ELR (cell line): Measurements from ENCODE around the gene HAUS8.
"Not testable (repeated sequence)": the region's sequence is repeated elsewhere in the genome, so short reads cannot be mapped to it uniquely, and the experiment has no call there.

ENCODE experiments used
- DNase-seq: peaks from one replicate; pipeline ENCODE4 v3.0.0-alpha.2; 2015; ENCODE audit warnings: low read depth

HAUS8 gene

DNA sequence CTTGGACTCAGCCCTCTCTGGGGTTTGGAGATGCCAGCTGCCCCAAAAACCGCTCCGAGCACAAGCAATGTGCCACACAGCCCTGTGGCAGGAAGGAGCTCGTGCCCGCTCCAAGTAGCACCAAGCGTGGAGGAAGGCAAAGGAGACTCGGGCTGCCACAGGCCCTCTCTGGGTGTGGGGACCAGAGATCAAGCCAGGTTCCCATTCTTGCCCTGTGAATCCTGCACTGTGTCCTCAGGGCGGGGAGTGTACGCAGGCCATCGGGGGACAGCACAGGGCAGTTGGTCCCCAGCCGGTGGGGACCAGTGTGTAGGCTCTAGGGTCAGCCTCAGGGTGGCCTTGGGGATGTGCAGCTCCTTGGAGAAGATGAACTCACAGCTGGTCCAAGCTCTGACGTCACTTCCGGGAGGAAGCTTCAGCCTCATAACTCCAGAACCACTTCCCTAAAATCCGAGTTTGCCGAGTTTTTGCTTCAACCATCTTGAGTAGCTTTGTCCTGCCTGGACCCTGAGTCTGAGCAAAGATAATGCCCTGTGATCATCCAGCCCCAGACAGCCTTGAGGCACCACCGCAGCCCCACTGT lies 39.3 kb downstream of the HAUS8 start:
- peak; percentile 16 for DNase-seq

DNA sequence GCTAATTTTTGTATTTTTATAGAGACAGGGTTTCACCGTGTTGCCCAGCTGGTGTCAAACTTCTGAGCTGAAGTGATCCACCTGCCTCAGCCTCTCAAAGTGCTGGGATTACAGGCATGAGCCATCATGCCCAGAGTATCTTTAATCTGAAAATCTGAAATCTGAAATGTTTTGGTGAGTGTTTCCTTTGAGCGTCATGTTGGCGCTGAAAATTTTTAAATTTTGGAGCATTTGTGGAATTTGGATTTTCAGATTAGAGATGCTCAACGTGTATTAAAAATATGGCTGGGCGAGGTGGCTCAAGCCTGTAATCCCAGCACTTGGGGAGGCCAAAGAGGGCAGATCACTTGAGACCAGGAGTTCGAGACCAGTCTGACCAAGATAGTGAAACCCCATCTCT lies 43.5 kb downstream of the HAUS8 start:
- no peak for DNase-seq

DNA sequence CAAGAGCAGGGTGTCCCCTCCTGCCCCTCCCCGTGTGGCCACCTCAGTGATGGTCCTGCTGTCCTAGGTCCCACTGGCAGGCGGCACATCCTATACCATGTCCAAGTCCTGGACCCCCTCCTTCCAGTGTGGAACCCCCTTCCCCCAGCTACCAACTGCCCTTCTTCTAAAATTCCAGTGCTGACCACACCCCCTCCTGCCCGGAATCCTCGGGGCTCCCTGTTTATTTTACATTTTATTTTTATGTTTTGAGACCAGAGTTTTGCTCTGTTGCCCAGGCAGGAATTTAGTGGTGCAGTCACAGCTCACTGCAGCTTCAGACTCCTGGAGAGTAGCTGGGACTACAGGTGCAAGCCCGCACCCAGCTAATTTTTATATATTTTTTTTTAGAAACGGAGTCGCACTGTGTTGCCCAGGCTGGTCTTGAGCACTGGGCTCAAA lies 47.7 kb downstream of the HAUS8 start:
- DNase-seq, result no peak

DNA sequence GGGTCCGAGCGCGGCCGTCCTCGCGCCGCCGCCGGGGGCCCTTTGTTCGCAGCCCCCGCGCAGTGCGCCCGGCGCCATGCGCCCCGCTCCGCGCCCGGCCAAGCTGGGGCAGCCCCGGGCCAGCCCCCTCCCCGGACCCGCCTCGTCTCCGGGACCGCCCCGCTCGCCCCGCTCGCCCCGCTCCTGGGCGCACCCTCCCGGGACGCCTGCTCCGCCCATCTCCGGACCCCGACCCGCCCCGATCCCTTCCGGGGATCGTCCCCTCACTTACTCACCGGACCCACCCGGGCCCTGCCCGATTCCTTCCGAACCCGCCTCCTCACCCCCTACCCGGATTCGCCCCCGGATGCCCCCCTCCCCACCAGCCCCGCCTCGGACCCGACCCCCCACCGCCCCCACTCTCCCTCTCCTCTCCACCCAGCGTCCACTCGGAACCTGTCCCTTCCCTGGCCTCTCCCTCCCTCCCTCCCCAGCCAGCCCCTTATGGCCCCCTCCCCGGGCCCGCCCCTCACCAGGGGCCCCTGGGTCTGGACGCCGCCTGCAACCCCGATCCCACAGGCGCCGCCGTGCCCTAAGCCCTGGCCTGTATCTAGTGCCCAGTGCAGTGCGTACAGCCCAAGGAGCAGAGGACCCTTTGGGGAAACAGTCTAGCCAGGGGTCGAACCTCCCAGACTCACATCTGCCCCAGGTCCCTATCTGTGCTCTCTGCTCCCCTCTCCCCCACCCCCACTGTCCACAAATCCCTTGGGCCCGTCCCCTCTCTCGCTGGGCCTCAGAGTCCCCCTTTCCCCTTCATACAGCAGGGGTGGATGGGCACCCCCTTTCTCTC lies 48.3 kb downstream of the HAUS8 start, which contains the start of gene CPAMD8:
TSS of gene CPAMD8 (minus strand) at position 105 of the 829 bp plus-strand sequence. CDS start 168 bp downstream, outside the sequence.
- no peak for DNase-seq

DNA sequence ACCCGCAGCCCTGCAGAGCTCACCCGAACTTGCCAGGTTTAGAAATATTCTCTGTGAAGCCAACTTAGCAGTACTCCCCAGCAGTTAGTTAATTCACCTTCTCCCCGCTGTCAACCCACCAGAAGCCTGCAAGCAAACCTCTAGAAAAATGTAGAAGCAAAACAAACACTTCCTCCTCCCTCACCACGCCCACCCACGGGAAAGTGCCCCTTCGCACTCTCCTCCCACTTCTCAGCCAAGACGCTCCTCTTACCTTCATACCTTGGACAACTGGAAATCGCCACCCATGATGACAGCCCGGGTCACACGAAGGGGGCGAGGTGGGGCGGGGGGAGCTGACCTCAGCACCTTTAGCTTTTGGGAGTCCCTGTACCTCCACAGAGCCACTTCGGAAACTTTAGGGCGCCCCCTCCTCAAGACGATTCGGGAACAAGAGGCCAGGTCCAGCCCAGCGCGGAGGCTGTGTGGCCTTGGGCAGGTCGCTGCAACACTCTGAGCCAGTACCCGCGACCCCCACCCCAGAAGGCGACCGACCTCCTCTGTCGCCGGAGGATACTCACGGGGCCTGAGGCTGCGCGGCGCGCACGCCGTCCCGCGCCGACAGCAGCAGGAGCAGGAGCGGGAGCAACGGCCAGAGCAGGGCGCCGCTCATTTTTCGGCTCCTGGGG lies 49.1 kb downstream of the HAUS8 start:
- DNase-seq, result no peak

DNA sequence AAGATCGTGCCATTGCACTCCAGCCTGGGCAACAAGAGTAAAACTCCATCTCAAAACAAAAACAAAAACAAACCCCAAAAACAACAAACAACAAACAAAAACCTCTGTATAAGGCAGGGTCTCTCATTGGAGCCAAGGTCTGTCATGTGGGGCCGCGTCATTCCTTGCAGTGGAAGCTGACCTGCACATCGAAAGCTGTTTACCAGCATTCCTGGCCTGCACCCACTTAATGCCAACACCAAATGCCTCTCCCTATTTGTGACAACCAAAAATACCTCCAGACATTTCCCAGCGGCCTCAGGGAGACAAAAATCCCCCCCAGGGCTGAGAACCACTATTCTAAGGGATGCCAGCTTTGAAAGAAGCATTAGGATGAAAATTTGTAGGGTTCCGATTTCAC lies 49.9 kb downstream of the HAUS8 start:
- DNase-seq, result no peak

DNA sequence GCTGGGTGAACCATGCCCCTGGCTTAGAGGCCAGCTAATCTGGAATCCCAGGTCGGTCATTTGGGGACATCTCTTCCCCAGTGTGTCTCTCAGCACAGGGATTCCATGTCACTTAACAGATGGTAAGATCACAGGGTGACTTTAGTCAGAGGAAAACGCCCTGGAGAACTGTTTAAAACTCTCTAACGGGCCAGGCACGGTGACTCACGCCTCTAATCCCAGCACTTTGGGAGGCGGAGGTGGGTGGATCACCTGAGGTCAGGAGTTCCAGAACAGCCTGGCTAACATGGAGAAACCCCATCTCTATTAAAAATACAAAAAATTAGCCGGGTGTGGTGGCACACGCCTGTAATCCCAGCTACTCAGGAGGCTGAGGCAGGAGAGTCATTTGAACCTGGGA lies 50.3 kb downstream of the HAUS8 start:
- not testable (repeated sequence) for DNase-seq

DNA sequence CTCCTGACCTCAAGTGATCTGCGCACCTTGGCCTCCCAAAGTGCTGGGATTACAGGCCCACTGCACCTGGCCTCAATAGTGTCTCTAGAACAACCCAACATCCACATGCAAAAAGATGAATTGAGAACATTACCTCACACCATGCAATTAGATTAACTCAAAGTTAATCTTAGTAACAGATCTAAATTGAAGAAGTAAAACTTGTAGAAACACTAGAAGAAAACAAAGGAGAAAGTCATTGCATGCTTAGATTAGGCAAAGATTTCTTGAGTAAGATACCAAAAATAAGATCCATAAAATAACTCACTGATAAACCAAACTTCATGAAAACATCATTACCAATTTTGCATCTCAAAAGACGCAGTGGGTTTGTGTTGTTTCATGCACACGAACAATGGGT lies 51.4 kb downstream of the HAUS8 start:
- DNase-seq, result no peak

DNA sequence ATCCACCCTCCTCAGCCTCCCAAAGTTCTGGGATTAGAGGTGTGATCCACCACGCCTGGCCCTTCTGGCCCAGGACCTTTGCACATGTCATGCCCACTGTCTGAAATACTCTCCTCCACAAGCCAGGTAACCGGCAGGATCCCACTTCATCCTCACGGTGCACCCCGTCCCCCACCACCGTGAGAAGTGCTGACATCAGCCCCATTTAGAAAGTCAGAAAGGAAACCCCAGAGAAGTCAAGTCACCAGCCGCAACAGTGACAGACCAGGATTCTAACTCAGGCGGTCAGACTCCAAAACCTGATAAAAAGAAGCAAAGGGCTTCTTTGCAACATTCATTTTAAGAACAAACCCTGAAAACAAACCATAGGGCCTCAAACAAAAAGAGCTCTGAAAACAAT lies 52.5 kb downstream of the HAUS8 start:
- no peak for DNase-seq

DNA sequence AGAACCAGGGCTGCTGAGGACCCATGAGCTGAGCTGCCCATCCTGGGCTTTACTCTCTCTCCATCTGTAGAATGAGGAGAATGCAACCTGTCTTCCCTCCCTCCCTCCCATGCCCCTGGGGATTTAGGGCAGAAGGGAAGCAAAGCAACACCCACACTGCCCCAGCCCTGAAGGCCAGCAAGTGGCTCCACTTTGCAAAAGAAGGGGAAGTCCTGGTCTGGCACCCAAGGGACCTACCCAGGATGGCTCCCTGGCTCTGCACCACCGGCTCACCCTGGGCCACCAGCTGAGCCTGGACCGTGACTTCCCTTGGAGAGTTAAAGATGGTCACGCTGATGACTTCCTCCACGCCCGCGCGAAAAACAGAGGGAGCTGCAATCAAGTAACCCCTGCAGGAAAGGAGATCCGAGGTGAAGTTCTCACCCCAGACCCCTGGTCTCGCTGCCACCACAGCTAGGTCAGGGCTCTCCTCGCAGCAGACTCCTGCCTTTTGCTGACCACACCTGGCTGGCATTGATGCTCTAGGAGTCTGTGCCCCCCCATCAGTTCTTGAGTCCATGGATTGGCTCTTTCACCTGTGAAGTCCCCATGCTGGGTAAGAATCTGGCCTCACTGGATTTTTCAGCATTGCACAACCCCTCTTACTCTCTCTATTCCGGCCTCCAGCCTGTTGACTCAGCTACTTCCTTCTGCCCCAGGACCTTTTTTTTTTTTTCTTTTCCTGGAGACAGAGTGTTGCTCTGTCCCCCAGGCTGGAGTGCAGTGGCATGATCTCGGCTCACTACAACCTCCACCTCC lies 53.3 kb downstream of the HAUS8 start:
- DNase-seq, result peak; percentile 70

DNA sequence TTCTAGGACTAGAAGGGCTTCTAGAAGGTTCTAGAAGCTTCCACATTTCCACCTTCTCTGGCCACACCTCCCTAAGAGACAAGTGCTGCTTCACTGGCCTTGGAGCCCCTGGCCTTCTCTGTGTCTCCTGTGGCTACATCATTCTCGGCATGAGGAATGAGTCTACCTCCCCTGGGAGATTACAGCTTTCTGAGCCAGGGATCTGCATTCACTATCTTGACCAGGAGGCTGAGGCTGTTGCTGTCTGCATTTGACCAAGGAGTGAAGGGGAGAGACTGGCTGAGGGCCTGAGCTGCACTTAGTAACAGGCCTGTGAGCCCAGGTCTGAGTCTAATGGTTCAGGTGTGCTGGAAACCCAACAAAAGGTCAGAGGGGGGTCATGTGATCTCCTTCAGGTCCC lies 53.9 kb downstream of the HAUS8 start:
- DNase-seq, result no peak

DNA sequence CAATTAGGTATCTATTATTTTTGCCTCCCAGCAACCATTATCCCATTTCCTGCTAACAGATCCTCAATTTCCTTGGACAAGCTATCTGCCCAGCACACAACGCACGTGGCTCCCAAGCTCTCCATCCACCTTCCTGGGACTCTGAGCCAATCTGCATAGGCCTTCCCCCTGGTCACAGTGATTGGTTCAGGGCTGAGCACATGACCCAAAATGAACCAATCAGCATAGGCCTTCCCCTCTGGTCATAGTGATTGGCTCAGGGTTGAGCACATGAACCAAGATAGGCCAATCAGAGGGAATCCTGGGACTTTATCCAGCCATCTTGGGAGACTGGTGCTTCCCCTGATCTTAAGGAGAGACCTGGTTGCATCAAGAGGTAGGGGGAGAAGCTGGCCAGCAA lies 54.4 kb downstream of the HAUS8 start:
- DNase-seq, result peak; percentile 16

DNA sequence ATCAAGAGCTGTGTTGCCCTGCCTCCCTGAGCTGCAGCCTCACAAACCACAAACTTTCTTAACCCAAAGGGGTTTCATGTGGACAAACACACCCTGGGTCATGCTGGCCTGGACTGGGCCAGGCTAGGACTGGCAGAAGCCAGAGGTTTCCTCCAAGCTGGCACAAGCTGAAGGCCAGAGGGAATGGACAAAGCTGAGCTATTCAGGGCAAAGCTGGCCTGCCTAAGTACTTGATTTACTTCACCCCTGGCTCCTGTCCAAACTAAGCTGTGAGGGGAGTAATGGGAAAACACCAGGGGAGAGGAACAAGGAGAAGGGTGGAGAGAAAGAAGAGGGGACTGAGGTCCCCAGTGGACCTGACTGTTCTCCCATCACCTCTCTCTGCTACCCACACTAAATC lies 54.9 kb downstream of the HAUS8 start:
- DNase-seq, result no peak

DNA sequence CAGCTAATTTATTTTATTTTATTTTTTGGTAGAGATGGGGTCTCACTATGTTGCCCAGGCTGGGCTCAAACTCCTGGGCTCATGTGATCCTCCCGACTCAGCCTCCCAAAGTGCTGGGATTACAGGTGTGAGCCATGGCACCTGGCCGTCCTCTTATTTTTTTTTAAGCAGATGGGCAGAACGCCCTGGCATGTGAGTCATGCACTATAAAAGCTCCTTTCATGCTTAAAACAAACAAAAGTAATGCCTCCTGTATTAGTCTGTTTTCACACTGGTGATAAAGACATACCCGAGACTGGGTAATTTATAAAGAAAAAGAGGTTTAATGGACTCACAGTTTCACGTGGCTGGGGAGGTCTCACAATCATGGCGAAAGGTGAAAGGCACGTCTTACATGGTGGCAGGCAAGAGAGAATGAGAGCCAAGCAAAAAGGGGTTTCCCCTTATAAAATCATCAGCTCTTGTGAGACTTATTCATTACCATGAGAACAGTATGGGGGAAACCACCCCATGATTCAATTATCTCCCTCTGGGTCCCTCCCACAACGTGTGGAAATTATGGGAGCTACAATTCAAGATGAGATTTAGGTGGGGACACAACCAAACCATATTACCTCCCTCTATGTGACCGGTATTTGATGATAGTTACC lies 60.9 kb downstream of the HAUS8 start:
- DNase-seq, result not testable (repeated sequence)

DNA sequence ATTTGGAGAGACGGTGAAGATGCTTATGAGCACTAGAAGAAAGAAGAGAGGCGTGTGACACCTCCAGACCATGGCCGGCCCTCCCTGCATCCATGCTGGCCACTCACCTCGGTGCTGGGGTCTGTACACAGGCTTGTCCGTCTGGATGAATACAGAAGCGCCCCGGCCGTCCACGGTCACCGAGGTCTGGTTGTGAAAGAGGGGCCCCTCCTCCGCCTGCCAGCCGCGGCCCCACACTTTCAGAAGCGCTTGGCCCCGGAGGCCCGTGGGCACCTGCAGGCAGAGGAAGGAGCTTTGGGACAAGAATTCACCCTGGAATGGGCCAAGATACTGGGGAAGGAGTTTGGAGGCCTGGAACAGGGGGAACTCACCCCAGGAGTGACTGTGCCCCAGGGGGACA lies 63.8 kb downstream of the HAUS8 start:
- DNase-seq, result no peak

DNA sequence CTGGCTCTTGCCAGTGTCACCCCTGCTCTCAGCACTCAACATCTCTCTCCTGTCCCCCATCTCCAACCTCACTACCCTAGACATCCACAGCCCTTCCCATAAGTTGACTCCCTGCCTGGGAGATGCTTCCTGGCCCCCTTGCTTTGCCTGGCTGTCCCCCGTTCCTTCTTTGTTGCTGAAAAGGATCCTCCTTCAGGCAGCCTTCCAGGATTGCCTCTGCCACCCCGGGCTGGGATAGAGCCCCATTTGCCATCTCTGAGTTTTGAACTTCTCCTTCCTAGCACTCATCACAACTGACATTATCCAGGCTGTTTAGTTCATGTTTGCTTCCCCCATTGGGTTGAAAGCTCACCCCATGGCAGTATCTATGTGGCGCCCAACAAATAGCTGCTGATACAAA lies 68.7 kb downstream of the HAUS8 start:
- DNase-seq, result no peak

DNA sequence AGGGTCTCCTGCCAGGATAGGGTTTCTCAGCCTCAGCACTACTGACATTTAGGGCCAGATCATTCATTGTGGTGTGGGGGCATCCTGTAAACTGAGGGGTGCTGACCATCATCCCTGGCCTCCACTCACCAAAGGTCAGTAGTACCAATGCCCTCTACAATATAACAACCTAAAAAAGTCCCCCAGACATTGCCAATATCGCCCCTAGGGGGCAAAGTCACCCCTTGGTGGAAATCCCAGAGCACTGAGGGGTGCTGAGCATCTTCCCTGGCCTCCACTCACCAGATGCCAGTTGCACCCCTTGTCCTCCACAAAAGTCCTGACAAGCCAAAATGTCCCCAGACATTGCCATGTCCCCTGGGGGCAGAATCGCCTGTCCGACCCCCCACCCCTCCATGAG lies 70.3 kb downstream of the HAUS8 start:
- no peak for DNase-seq

DNA sequence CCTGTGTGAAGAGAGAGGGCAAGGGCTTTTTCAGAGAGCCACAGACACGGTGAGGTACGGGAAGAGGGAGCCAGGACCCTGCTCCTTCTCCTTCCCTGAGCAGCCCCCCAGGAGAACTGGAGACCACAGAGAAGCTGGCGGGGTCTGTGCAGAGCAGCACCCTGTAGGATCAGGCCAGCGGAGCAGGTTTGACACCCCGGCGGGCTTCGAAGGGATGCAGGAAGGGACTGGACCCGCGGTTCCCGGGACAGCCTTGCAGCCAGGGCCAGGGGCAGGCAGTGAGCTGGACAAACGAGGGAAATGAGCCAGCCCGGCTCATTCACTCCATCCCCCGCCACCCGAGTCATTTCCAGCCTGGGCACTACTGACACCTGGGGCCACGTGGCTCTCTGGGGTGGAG lies 70.9 kb downstream of the HAUS8 start:
- DNase-seq, result no peak

DNA sequence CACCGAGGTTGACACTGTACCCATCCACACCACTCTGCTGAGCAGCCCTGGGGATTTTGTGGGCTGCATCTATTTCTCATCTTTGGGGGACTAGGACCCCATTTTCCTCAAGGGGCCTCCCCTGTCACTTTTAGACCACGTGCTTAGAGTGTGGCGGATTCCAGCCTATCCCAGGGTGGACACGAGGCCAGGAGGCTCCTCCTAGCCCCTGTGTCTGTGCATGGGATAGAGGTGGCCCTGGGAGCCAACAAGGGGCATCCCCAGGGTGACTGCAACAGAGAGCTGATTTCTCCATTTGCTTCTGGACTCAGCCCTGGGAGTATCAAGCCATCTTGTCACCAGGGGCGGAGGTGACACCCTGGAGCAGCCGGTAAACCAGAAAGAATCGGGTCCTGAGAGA lies 72.8 kb downstream of the HAUS8 start:
- DNase-seq, result no peak

DNA sequence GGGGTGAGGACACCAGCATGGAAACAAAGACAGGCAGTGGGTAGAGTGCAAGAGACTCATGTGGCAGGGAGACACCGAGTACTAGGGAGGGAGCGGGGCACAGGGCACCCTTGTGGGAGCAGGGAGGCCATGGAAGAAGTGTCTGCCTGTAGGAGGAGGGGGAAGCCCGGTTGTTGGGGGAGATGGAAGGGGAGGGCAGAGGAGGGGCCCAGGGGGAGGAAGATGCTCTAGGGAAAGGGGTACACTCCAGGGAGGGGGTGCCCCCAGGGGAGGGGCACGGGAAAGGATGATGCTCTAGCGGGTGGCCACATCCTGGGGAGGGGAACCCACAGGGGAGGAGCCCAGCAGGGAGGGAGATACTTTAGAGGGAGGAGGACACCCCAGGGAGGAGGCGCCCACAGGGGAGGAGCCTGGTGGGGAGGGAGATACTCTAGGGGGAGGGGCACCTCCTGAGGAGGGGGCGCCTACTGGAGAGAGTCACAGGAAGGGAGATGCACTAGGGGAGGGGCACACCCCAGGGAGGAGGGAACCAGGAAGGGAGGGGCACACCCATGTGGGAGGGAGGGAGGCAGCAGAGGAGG lies 73.6 kb downstream of the HAUS8 start:
- DNase-seq, result no peak
